Smooth muscle cell (in vitro differentiated cells): ENCODE results near the gene KEAP1. TPM values are rescaled to one million over a fixed set of nuclear protein-coding genes. Genes with fewer than 3 reads are reported as not detected.

Experiments
- DNase-seq: peaks from one replicate; lab custom pipeline; 2025; ENCODE audit not compliant: unreplicated experiment; lab: John Stamatoyannopoulos, UW
- H2AFZ ChIP-seq: fragments of 200-600 bp; sonication (generic); 2 replicates; pipeline ENCODE4 v1.6.0; 2016; ENCODE audit warnings: antibody characterized with exemption, low read depth, mild to moderate bottlenecking
- H3F3A ChIP-seq: fragments of 200-600 bp; sonication (generic); 2 replicates; pipeline ENCODE4 v1.6.0; 2017; ENCODE audit warnings: antibody characterized with exemption, low read depth
- H3K27ac ChIP-seq: fragments of 200-600 bp; sonication (generic); 2 replicates; pipeline ENCODE4 v1.5.1; 2016; ENCODE audit warnings: low read depth, mild to moderate bottlenecking
- H3K27me3 ChIP-seq: fragments of 200-600 bp; sonication (generic); 2 replicates; pipeline ENCODE4 v1.6.1; 2016; ENCODE audit warnings: low read depth, mild to moderate bottlenecking
- H3K36me3 ChIP-seq: fragments of 200-600 bp; sonication (generic); 2 replicates; pipeline ENCODE4 v1.5.1; 2016; ENCODE audit warnings: low read depth
- H3K4me1 ChIP-seq: fragments of 200-600 bp; sonication (generic); 2 replicates; pipeline ENCODE4 v1.5.1; 2016; ENCODE audit warnings: low read depth
- H3K4me2 ChIP-seq: fragments of 200-600 bp; sonication (generic); 2 replicates; pipeline ENCODE4 v1.6.0; 2016; ENCODE audit warnings: mild to moderate bottlenecking
- H3K4me3 ChIP-seq: fragments of 200-600 bp; sonication (generic); 2 replicates; pipeline ENCODE4 v1.5.1; 2016; ENCODE audit warnings: mild to moderate bottlenecking
- H3K79me2 ChIP-seq: fragments of 200-600 bp; sonication (generic); 2 replicates; pipeline ENCODE4 v1.6.0; 2016; ENCODE audit warnings: low read depth, mild to moderate bottlenecking
- H3K9ac ChIP-seq: fragments of 200-600 bp; sonication (generic); 2 replicates; pipeline ENCODE4 v1.6.0; 2016; ENCODE audit warnings: low read depth
- H3K9me3 ChIP-seq: fragments of 200-600 bp; sonication (generic); replicated peaks from 2 replicates; pipeline ENCODE4 v1.5.1; 2016; ENCODE audit warnings: low read depth
- H4K20me1 ChIP-seq: fragments of 200-600 bp; sonication (generic); 2 replicates; pipeline ENCODE4 v1.6.0; 2016; ENCODE audit warnings: low read depth
- CTCF ChIP-seq: fragments of 200-600 bp; sonication (generic); IDR thresholded peaks from 2 replicates; pipeline ENCODE4 v1.5.1; 2017; ENCODE audit warnings: borderline replicate concordance, mild to moderate bottlenecking, antibody characterized with exemption; ENCODE audit not compliant: insufficient read depth, poor library complexity, severe bottlenecking
- WGBS: methylation state at CpG from one replicate; pipeline ENCODE4 v1.1.7; 2016; ENCODE audit warnings: low lambda C conversion rate; 5-methylcytosine and 5-hydroxymethylcytosine counted together
- polyA plus RNA-seq: library from polyadenylated mRNA; unstranded; fragments of >200 nt; fragmentation: Nextera tagmentation; extraction: Ambion mirVana; gene quantifications from 2 replicates; pipeline ENCODE4 v1.2.1, GENCODE V29; 2016
- total RNA-seq: library from RNA; depleted of rRNA; stranded (reverse); fragments of >200 nt; gene quantifications from 2 replicates; pipeline ENCODE4 v1.2.3, GENCODE V29; 2014

The KEAP1 gene
- total and polyA plus RNA-seq, 2 experiments from 2014 or later: 24.9 to 60.4 TPM

- no peak for TF ChIP-seq CTCF
- Histone ChIP-seq H4K20me1 (no peaks in the 10 kb centered on the region), H3K4me1 (no peaks in the 10 kb centered on the region), H3K9me3 (no peaks in the 10 kb centered on the region), H3K36me3 (no peaks in the 10 kb centered on the region), H3K27me3 (no peaks in the 10 kb centered on the region), H3F3A (no peaks in the 10 kb centered on the region), H3K27ac (no peak overlapping the region), H3K4me3 (no peak overlapping the region), H3K9ac (no peak overlapping the region), H2AFZ (no peak overlapping the region), H3K4me2 (no peak overlapping the region), H3K79me2 (no peaks in the 10 kb centered on the region)
- 95% methylated on average over 4 of the region's 25 CpGs for WGBS
- DNase-seq: no peak
Observed at GRCh38 chr19:10452726-10453618, 50.2 kb downstream of the KEAP1 start.

- Histone ChIP-seq H2AFZ (no peak overlapping the region), H3K4me3 (no peak overlapping the region), H3F3A (no peaks in the 10 kb centered on the region), H3K79me2 (no peaks in the 10 kb centered on the region), H3K9ac (no peak overlapping the region), H3K27ac (no peak overlapping the region), H3K36me3 (no peaks in the 10 kb centered on the region), H3K4me2 (no peak overlapping the region), H4K20me1 (no peaks in the 10 kb centered on the region), H3K27me3 (no peaks in the 10 kb centered on the region), H3K9me3 (no peaks in the 10 kb centered on the region), H3K4me1 (no peaks in the 10 kb centered on the region)
- no peak for DNase-seq
- TF ChIP-seq CTCF: no peak
- 95% methylated on average over 23 of the region's 25 CpGs for WGBS
Observed at GRCh38 chr19:10450853-10451609, 52.1 kb downstream of the KEAP1 start.

GRCh38 chr19:10450191-10450852 lies 52.8 kb downstream of the KEAP1 start:
- no peaks in the 10 kb centered on the region for H3K79me2 ChIP-seq
- 98% methylated on average over 14 of the region's 14 CpGs for WGBS
- no peak overlapping the region for H3K27ac ChIP-seq
- H4K20me1 ChIP-seq: no peaks in the 10 kb centered on the region
- no peak overlapping the region for H3K9ac ChIP-seq
- TF ChIP-seq CTCF: no peak
- DNase-seq: no peak
- no peaks in the 10 kb centered on the region for H3K27me3 ChIP-seq
- no peaks in the 10 kb centered on the region for H3K9me3 ChIP-seq
- H3K4me3 ChIP-seq: no peak overlapping the region
- no peaks in the 10 kb centered on the region for H3K36me3 ChIP-seq
- no peak overlapping the region for H3K4me2 ChIP-seq
- H3F3A ChIP-seq: no peaks in the 10 kb centered on the region
- H3K4me1 ChIP-seq: no peaks in the 10 kb centered on the region
- no peak overlapping the region for H2AFZ ChIP-seq
